HepG2 (cell line): Measurements from ENCODE around the gene NECTIN2. TPM values are rescaled to one million over a fixed set of nuclear protein-coding genes. Genes with fewer than 3 reads are reported as not detected.

Experiments used
- FOXP1 ChIP-seq, 2 experiments: fragments of 450-650 bp in 1 of 2; IDR thresholded peaks; 2 replicates each; pipeline ENCODE4 v1.6.1; 2017 to 2018; ENCODE audit warnings: antibody characterized with exemption in 1 of 2
- HMGA1 ChIP-seq: sonication (generic); formaldehyde crosslinking; conservative IDR thresholded peaks from 2 replicates; pipeline ENCODE4 v1.4.0; 2020; ENCODE audit warnings: missing genetic modification reagents
- KLF12 ChIP-seq: sonication (generic); formaldehyde crosslinking; IDR thresholded peaks from 2 replicates; pipeline ENCODE4 v1.4.0; 2020; ENCODE audit warnings: missing genetic modification reagents, borderline replicate concordance
- MAFG ChIP-seq: sonication (generic); formaldehyde crosslinking; IDR thresholded peaks from 2 replicates; pipeline ENCODE4 v1.5.1; 2020; ENCODE audit warnings: mild to moderate bottlenecking, missing genetic modification reagents
- MAFK ChIP-seq, 2 experiments: IDR thresholded peaks in 1 of 2; conservative IDR thresholded peaks in 1 of 2; 2 replicates each; pipeline ENCODE4 v1.6.1; 2011; ENCODE audit warnings: improper control_type of control experiment in 2 of 2, low read length in 2 of 2
- MTA3 ChIP-seq: sonication (generic); formaldehyde crosslinking; IDR thresholded peaks from 2 replicates; pipeline ENCODE4 v1.4.0; 2020; ENCODE audit warnings: missing genetic modification reagents
- NFRKB ChIP-seq: fragments of 450-650 bp; IDR thresholded peaks from 2 replicates; pipeline ENCODE4 v1.6.1; 2017
- NRL ChIP-seq: sonication (generic); formaldehyde crosslinking; IDR thresholded peaks from 2 replicates; pipeline ENCODE4 v1.5.0; 2020; ENCODE audit warnings: missing genetic modification reagents, mild to moderate bottlenecking, moderate library complexity, borderline replicate concordance
- STAT5B ChIP-seq: sonication (generic); formaldehyde crosslinking; IDR thresholded peaks from 2 replicates; pipeline ENCODE4 v1.4.0; 2020; ENCODE audit warnings: missing genetic modification reagents
- ZMYM3 ChIP-seq: sonication (generic); formaldehyde crosslinking; IDR thresholded peaks from 2 replicates; pipeline ENCODE4 v1.5.1; 2020; ENCODE audit warnings: mild to moderate bottlenecking, missing genetic modification reagents
- ZNF367 ChIP-seq: sonication (generic); formaldehyde crosslinking; IDR thresholded peaks from 2 replicates; pipeline ENCODE4 v1.4.0; 2020; ENCODE audit warnings: missing genetic modification reagents, borderline replicate concordance
- ZNF383 ChIP-seq: sonication (generic); formaldehyde crosslinking; IDR thresholded peaks from 2 replicates; pipeline ENCODE4 v1.4.0; 2020; ENCODE audit warnings: missing genetic modification reagents, mild to moderate bottlenecking, borderline replicate concordance
- ZNF432 ChIP-seq: sonication (generic); formaldehyde crosslinking; IDR thresholded peaks from 2 replicates; pipeline ENCODE4 v1.5.0; 2020; ENCODE audit warnings: missing genetic modification reagents, mild to moderate bottlenecking, borderline replicate concordance
- ZNF510 ChIP-seq: sonication (generic); formaldehyde crosslinking; IDR thresholded peaks from 2 replicates; pipeline ENCODE4 v1.4.0; 2020; ENCODE audit warnings: low read depth, mild to moderate bottlenecking, missing genetic modification reagents
- ZNF567 ChIP-seq: sonication (generic); formaldehyde crosslinking; IDR thresholded peaks from 2 replicates; pipeline ENCODE4 v1.8.1; 2023; ENCODE audit warnings: mild to moderate bottlenecking, missing genetic modification reagents, borderline replicate concordance
- ZNF766 ChIP-seq: sonication (generic); formaldehyde crosslinking; IDR thresholded peaks from 2 replicates; pipeline ENCODE4 v1.5.0; 2020; ENCODE audit warnings: missing genetic modification reagents, borderline replicate concordance
- ZNF782 ChIP-seq: sonication (generic); formaldehyde crosslinking; IDR thresholded peaks from 2 replicates; pipeline ENCODE4 v1.4.0; 2020; ENCODE audit warnings: missing genetic modification reagents, mild to moderate bottlenecking, borderline replicate concordance
- ZNF792 ChIP-seq: IDR thresholded peaks from 2 replicates; pipeline ENCODE4 v1.6.1; 2016
- polyA plus RNA-seq, 8 experiments: library from polyadenylated mRNA; depleted of rRNA in 3 of 8; stranded (reverse) in 7 of 8; unstranded in 1 of 8; fragments of >200 nt; fragmentation: Illumina TruSeq in 4 of 8; extraction: Trizol in 4 of 8; gene quantifications; 2 replicates each; pipeline versions ENCODE4 v1.2.1 to v1.2.3, GENCODE V29; 2011 to 2016; ENCODE audit warnings: low read depth in 4 of 8, missing spikeins in 1 of 8, mixed read lengths in 1 of 8; ENCODE audit not compliant: insufficient read depth in 1 of 8
- total RNA-seq, 5 experiments: library from RNA; depleted of rRNA; stranded (reverse); fragments of >200 nt; fragmentation: Illumina TruSeq; extraction: Trizol; gene quantifications; 2 replicates each; pipeline ENCODE4 v1.2.3, GENCODE V29; 2016; ENCODE audit warnings: low read depth in 1 of 5
- TF ChIP-seq, protein P1 (sequence below): sonication (generic); formaldehyde crosslinking; IDR thresholded peaks from 2 replicates; pipeline ENCODE4 v1.4.0; 2020; ENCODE audit warnings: mild to moderate bottlenecking, missing genetic modification reagents
- TF ChIP-seq, protein P2 (sequence below): sonication (generic); formaldehyde crosslinking; IDR thresholded peaks from 2 replicates; pipeline ENCODE4 v1.4.0; 2020; ENCODE audit warnings: missing genetic modification reagents, mild to moderate bottlenecking, borderline replicate concordance
- TF ChIP-seq, protein P3 (sequence below): sonication (generic); formaldehyde crosslinking; IDR thresholded peaks from 2 replicates; pipeline ENCODE4 v1.5.1; 2020; ENCODE audit warnings: missing genetic modification reagents, mild to moderate bottlenecking, borderline replicate concordance
- TF ChIP-seq, protein P4 (sequence below): sonication (generic); formaldehyde crosslinking; IDR thresholded peaks from 2 replicates; pipeline ENCODE4 v1.4.0; 2020; ENCODE audit warnings: missing genetic modification reagents
- TF ChIP-seq, protein P5 (sequence below): sonication (generic); formaldehyde crosslinking; IDR thresholded peaks from 2 replicates; pipeline ENCODE4 v1.5.0; 2020; ENCODE audit warnings: missing genetic modification reagents

The NECTIN2 gene
- total and polyA plus RNA-seq, 2 of the 13 experiments (the other 11 are each of a cell fraction or from before 2014, with no cell fraction given): 75.4 to 114 TPM

- TF ChIP-seq ZNF432 (CRISPR knock-in tag) (no peak), MTA3 (CRISPR knock-in tag) (no peak), STAT5B (no peak), NRL (CRISPR knock-in tag) (no peak), ZNF782 (CRISPR knock-in tag) (no peak; the same call in 1 of the 2 replicates), NFRKB (no peak), ZNF567 (no peak), ZNF766 (CRISPR knock-in tag) (no peak), ZNF792 (CRISPR knock-in tag) (no peak), ZMYM3 (no peak), KLF12 (no peak), HMGA1 (CRISPR knock-in tag) (no peak), ZNF367 (CRISPR knock-in tag) (no peak), ZNF383 (CRISPR knock-in tag) (no peak), MAFK (conservative IDR thresholded peaks at IDR 0.05 in 1 of 2, IDR thresholded peaks at IDR 0.05 in 1 of 2; ENCODE audit: low read length in 2 of 2) (no peak), ZNF510 (CRISPR knock-in tag) (no peak), MAFG (CRISPR knock-in tag) (no peak), FOXP1 (IDR thresholded peaks at IDR 0.05) (no peak), FOXP1 (CRISPR knock-in tag; IDR thresholded peaks at IDR 0.05) (no peak)
- TF ChIP-seq, protein P1, sequence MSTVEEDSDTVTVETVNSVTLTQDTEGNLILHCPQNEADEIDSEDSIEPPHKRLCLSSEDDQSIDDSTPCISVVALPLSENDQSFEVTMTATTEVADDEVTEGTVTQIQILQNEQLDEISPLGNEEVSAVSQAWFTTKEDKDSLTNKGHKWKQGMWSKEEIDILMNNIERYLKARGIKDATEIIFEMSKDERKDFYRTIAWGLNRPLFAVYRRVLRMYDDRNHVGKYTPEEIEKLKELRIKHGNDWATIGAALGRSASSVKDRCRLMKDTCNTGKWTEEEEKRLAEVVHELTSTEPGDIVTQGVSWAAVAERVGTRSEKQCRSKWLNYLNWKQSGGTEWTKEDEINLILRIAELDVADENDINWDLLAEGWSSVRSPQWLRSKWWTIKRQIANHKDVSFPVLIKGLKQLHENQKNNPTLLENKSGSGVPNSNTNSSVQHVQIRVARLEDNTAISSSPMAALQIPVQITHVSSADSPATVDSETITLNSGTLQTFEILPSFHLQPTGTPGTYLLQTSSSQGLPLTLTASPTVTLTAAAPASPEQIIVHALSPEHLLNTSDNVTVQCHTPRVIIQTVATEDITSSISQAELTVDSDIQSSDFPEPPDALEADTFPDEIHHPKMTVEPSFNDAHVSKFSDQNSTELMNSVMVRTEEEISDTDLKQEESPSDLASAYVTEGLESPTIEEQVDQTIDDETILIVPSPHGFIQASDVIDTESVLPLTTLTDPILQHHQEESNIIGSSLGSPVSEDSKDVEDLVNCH: no peak
- TF ChIP-seq, protein P2, sequence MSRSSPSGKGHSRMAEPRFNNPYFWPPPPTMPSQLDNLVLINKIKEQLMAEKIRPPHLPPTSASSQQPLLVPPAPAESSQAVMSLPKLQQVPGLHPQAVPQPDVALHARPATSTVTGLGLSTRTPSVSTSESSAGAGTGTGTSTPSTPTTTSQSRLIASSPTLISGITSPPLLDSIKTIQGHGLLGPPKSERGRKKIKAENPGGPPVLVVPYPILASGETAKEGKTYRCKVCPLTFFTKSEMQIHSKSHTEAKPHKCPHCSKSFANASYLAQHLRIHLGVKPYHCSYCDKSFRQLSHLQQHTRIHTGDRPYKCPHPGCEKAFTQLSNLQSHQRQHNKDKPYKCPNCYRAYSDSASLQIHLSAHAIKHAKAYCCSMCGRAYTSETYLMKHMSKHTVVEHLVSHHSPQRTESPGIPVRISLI (CRISPR knock-in tag): no peak
- TF ChIP-seq, protein P3, sequence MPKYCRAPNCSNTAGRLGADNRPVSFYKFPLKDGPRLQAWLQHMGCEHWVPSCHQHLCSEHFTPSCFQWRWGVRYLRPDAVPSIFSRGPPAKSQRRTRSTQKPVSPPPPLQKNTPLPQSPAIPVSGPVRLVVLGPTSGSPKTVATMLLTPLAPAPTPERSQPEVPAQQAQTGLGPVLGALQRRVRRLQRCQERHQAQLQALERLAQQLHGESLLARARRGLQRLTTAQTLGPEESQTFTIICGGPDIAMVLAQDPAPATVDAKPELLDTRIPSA (CRISPR knock-in tag): no peak
- TF ChIP-seq, protein P4, sequence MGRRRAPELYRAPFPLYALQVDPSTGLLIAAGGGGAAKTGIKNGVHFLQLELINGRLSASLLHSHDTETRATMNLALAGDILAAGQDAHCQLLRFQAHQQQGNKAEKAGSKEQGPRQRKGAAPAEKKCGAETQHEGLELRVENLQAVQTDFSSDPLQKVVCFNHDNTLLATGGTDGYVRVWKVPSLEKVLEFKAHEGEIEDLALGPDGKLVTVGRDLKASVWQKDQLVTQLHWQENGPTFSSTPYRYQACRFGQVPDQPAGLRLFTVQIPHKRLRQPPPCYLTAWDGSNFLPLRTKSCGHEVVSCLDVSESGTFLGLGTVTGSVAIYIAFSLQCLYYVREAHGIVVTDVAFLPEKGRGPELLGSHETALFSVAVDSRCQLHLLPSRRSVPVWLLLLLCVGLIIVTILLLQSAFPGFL: no peak
- TF ChIP-seq, protein P5, sequence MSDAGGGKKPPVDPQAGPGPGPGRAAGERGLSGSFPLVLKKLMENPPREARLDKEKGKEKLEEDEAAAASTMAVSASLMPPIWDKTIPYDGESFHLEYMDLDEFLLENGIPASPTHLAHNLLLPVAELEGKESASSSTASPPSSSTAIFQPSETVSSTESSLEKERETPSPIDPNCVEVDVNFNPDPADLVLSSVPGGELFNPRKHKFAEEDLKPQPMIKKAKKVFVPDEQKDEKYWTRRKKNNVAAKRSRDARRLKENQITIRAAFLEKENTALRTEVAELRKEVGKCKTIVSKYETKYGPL: no peak
Measured at GRCh38 chr19:44891016-44891882, 45.2 kb downstream of the NECTIN2 start, which contains the start of gene TOMM40 (continued).
